ENCODE results near the gene HLX. TPM values are rescaled to one million over a fixed set of nuclear protein-coding genes. Genes with fewer than 3 reads are reported as not detected.

The HLX gene
- polyA plus RNA-seq, 3 donors, result 17.1 to 44.0 (median 17.6) TPM

DNA sequence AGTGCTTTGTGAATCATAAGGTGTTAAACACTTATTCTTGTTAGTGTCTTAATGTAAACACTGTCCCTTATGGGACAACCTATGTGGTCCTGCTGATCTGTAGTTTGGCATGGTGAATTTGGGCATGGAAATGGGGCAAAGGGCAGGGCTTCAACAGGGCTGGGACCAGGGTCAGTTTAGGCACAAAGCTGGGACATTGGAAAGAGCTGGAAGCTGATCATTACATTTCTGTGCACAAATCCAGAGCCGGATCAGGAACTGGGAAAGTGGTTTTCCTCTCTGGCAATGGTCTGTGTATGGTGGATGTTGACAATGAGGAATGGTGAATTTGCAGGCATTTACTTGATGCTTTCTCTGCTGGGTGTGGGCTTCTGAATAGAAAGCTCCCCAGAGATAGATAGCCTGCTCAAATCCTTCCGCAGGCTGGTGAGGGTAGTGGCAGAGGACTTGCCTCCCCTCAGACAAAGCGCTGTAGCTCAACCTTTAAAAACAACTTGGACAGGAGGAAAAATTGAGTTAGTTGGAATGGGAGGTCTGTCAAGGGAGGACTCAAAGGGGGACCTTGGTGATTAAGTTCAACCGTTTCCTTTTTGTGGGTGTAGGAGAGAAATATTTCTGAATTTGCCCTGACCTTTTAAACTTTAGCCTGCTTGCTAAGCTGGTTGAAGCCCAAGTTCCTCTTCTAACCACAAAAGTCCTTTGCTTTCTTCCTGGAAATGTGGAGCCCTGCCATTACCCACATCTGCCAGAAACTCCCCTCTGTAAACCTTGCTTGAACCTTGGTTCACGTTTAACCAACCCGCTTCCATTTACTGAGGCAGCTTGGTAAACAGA is 35.3 kb downstream of the HLX start:
- Mint-ChIP-seq H3K27me3 (ENCODE audit: low read depth in 3 of 3) (peaks cover 2 to 9% (median 7%) of the 10 kb centered on the region in 3 donors), H3K27ac (peak overlapping the region in 5 of 7 donors; percentile 7 to 85 (median 67)), H3K9me3 (no peaks in the 10 kb centered on the region), H3K36me3 (peaks cover 0 to 3% of the 10 kb centered on the region in 2 donors), H3K4me1 (peaks cover 31% of the 10 kb centered on the region), H3K4me3 (peak overlapping the region; percentile 24 to 86)
- H4K20me1 ChIP-seq (ENCODE audit: insufficient read depth, low read length), result no peaks in the 10 kb centered on the region
- H3K9ac ChIP-seq (ENCODE audit: insufficient read depth, low read length, poor library complexity, severe bottlenecking), result no peak overlapping the region
- H3K27ac ChIP-seq (ENCODE audit: low read depth in 1 of 2, low read length in 2 of 2), result no peak overlapping the region
- H3K36me3 ChIP-seq (replicated peaks in 1 of 2; ENCODE audit: control insufficient read depth in 1 of 2, insufficient read depth in 2 of 2, low read length in 2 of 2), result no peaks in the 10 kb centered on the region
- peak; percentile 51 to 60 (median 55) for DNase-seq
- peak overlapping the region; percentile 58 for H3K4me2 ChIP-seq (replicated peaks; ENCODE audit: extremely low read depth, low read length, poor library complexity, severe bottlenecking)
- H3K9me3 ChIP-seq (replicated peaks in 1 of 2; ENCODE audit: control insufficient read depth in 1 of 2, insufficient read depth in 1 of 2, low read length in 2 of 2), result no peaks in the 10 kb centered on the region
- intact Hi-C loops (cut with micrococcal nuclease), result no loop called here
- H3K4me1 ChIP-seq (ENCODE audit: control insufficient read depth in 1 of 2, insufficient read depth in 2 of 2, low read length in 2 of 2), result peaks cover 19 to 28% of the 10 kb centered on the region in 2 donors
- no peaks in the 10 kb centered on the region for H3K79me2 ChIP-seq (ENCODE audit: insufficient read depth, low read length)
- H2AFZ ChIP-seq (ENCODE audit: insufficient read depth, low read depth, low read length, poor library complexity, severe bottlenecking), result no peak overlapping the region
- 33% methylated on average over 2 of the region's 6 CpGs for WGBS (ENCODE audit: insufficient coverage)
- peaks cover 0 to 2% of the 10 kb centered on the region in 2 donors for H3K27me3 ChIP-seq (ENCODE audit: control insufficient read depth in 2 of 2, insufficient read depth in 2 of 2, low read length in 2 of 2)
- TF ChIP-seq, protein P1, sequence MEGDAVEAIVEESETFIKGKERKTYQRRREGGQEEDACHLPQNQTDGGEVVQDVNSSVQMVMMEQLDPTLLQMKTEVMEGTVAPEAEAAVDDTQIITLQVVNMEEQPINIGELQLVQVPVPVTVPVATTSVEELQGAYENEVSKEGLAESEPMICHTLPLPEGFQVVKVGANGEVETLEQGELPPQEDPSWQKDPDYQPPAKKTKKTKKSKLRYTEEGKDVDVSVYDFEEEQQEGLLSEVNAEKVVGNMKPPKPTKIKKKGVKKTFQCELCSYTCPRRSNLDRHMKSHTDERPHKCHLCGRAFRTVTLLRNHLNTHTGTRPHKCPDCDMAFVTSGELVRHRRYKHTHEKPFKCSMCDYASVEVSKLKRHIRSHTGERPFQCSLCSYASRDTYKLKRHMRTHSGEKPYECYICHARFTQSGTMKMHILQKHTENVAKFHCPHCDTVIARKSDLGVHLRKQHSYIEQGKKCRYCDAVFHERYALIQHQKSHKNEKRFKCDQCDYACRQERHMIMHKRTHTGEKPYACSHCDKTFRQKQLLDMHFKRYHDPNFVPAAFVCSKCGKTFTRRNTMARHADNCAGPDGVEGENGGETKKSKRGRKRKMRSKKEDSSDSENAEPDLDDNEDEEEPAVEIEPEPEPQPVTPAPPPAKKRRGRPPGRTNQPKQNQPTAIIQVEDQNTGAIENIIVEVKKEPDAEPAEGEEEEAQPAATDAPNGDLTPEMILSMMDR (IDR thresholded peaks at IDR 0.05), result no peak
- peak overlapping the region in 1 of 3 experiments; percentile 33 for H3K4me3 ChIP-seq (replicated peaks in 1 of 3; ENCODE audit: low read depth in 2 of 3, low read length in 3 of 3)

DNA sequence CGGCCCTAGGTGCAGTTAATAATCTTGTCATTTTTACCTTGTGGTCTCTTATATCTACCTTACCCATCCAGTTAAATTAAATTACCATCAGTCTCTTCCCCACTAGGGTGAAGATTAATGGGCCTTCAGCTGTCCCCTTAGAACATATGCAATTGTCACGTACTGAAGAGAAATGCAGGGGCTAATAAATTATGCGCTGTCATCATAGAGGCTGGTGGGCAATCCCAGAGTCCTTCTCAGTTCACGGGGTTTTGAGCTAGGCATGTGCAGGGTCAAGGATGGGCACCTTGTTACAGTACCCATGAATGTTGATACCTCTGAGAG is 35.8 kb downstream of the HLX start:
- peaks cover 19 to 28% of the 10 kb centered on the region in 2 donors for H3K4me1 ChIP-seq (ENCODE audit: control insufficient read depth in 1 of 2, insufficient read depth in 2 of 2, low read length in 2 of 2)
- no peaks in the 10 kb centered on the region for H4K20me1 ChIP-seq (ENCODE audit: insufficient read depth, low read length)
- intact Hi-C loops (cut with micrococcal nuclease), result no loop called here
- peak overlapping the region in 1 of 3 experiments; percentile 33 for H3K4me3 ChIP-seq (replicated peaks in 1 of 3; ENCODE audit: low read depth in 2 of 3, low read length in 3 of 3)
- H3K79me2 ChIP-seq (ENCODE audit: insufficient read depth, low read length), result no peaks in the 10 kb centered on the region
- H3K4me2 ChIP-seq (replicated peaks; ENCODE audit: extremely low read depth, low read length, poor library complexity, severe bottlenecking), result peak overlapping the region; percentile 58
- Mint-ChIP-seq H3K36me3 (peaks cover 0 to 3% of the 10 kb centered on the region in 2 donors), H3K27ac (peak overlapping the region in 2 of 7 donors; percentile 32 to 40), H3K27me3 (ENCODE audit: low read depth in 3 of 3) (peaks cover 2 to 9% (median 7%) of the 10 kb centered on the region in 3 donors), H3K9me3 (no peaks in the 10 kb centered on the region), H3K4me3 (peak overlapping the region; percentile 20 to 86), H3K4me1 (peaks cover 31% of the 10 kb centered on the region)
- H3K9me3 ChIP-seq (replicated peaks in 1 of 2; ENCODE audit: control insufficient read depth in 1 of 2, insufficient read depth in 1 of 2, low read length in 2 of 2), result no peaks in the 10 kb centered on the region
- no peaks in the 10 kb centered on the region for H3K36me3 ChIP-seq (replicated peaks in 1 of 2; ENCODE audit: control insufficient read depth in 1 of 2, insufficient read depth in 2 of 2, low read length in 2 of 2)
- peaks cover 0 to 2% of the 10 kb centered on the region in 2 donors for H3K27me3 ChIP-seq (ENCODE audit: control insufficient read depth in 2 of 2, insufficient read depth in 2 of 2, low read length in 2 of 2)
- H3K27ac ChIP-seq (ENCODE audit: low read depth in 1 of 2, low read length in 2 of 2), result no peak overlapping the region
- H3K9ac ChIP-seq (ENCODE audit: insufficient read depth, low read length, poor library complexity, severe bottlenecking), result no peak overlapping the region
- TF ChIP-seq, protein P1 (IDR thresholded peaks at IDR 0.05), result no peak
- 36% methylated on average over 4 of the region's 4 CpGs for WGBS (ENCODE audit: insufficient coverage)
- DNase-seq, result no peak
- H2AFZ ChIP-seq (ENCODE audit: insufficient read depth, low read depth, low read length, poor library complexity, severe bottlenecking), result no peak overlapping the region

Data from CD14-positive monocyte (primary cell).